ENCODE results near the gene KLF5. TPM values are rescaled to one million over a fixed set of nuclear protein-coding genes. Genes with fewer than 3 reads are reported as not detected.
"Not testable (repeated sequence)": the region's sequence is repeated elsewhere in the genome, so short reads cannot be mapped to it uniquely, and the experiment has no call there.

KLF5 gene
- total RNA-seq, 4 donors from 2014 or later = 26.4 to 109 (median 85.4) TPM

GRCh38 chr13:73090116-73090822 is 31.5 kb downstream of the KLF5 start:
- TF ChIP-seq EP300 (IDR thresholded peaks at IDR 0.05) = no peak
- no peak for TF ChIP-seq POLR2A (IDR thresholded peaks at IDR 0.05)
- TF ChIP-seq, protein P1, sequence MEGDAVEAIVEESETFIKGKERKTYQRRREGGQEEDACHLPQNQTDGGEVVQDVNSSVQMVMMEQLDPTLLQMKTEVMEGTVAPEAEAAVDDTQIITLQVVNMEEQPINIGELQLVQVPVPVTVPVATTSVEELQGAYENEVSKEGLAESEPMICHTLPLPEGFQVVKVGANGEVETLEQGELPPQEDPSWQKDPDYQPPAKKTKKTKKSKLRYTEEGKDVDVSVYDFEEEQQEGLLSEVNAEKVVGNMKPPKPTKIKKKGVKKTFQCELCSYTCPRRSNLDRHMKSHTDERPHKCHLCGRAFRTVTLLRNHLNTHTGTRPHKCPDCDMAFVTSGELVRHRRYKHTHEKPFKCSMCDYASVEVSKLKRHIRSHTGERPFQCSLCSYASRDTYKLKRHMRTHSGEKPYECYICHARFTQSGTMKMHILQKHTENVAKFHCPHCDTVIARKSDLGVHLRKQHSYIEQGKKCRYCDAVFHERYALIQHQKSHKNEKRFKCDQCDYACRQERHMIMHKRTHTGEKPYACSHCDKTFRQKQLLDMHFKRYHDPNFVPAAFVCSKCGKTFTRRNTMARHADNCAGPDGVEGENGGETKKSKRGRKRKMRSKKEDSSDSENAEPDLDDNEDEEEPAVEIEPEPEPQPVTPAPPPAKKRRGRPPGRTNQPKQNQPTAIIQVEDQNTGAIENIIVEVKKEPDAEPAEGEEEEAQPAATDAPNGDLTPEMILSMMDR (IDR thresholded peaks at IDR 0.05) = no peak
- H3K4me3 ChIP-seq = no peak overlapping the region
- DNase-seq (ENCODE audit: low spot score in 2 of 2) = no peak
- peaks cover 0 to 17% (median 0%) of the 10 kb centered on the region in 4 donors for H3K9me3 ChIP-seq
- WGBS, 2 donors = 73 to 75% methylated on average over 8 of the region's 8 CpGs
- no peaks in the 10 kb centered on the region for H3K36me3 ChIP-seq
- H3K4me1 ChIP-seq = no peaks in the 10 kb centered on the region
- H3K27ac ChIP-seq = no peak overlapping the region
- no peaks in the 10 kb centered on the region for H3K27me3 ChIP-seq

- WGBS, 2 donors = 33 to 45% methylated on average over 1 of the region's 1 CpG
- Histone ChIP-seq H3K9me3 (peaks cover 0 to 17% (median 0%) of the 10 kb centered on the region in 4 donors), H3K4me3 (no peak overlapping the region), H3K27me3 (no peaks in the 10 kb centered on the region), H3K4me1 (no peaks in the 10 kb centered on the region), H3K27ac (no peak overlapping the region), H3K36me3 (no peaks in the 10 kb centered on the region)
- TF ChIP-seq POLR2A (IDR thresholded peaks at IDR 0.05) = no peak
- TF ChIP-seq EP300 (IDR thresholded peaks at IDR 0.05) = no peak
- TF ChIP-seq, protein P1 (IDR thresholded peaks at IDR 0.05) = no peak
- DNase-seq (ENCODE audit: low spot score in 2 of 2) = no peak
Measured at GRCh38 chr13:73090823-73091187, 32.0 kb downstream of the KLF5 start.

GRCh38 chr13:73092829-73093228 is 34.0 kb downstream of the KLF5 start:
- H3K27ac ChIP-seq = no peak overlapping the region
- H3K27me3 ChIP-seq = no peaks in the 10 kb centered on the region
- H3K36me3 ChIP-seq = no peaks in the 10 kb centered on the region
- TF ChIP-seq, protein P1 (IDR thresholded peaks at IDR 0.05) = no peak
- TF ChIP-seq POLR2A (IDR thresholded peaks at IDR 0.05) = no peak
- no peak for TF ChIP-seq EP300 (IDR thresholded peaks at IDR 0.05)
- H3K9me3 ChIP-seq = peaks cover 0 to 17% (median 0%) of the 10 kb centered on the region in 4 donors
- no peaks in the 10 kb centered on the region for H3K4me1 ChIP-seq
- DNase-seq (ENCODE audit: low spot score in 2 of 2) = no peak
- no peak overlapping the region for H3K4me3 ChIP-seq

GRCh38 chr13:73096173-73096572 is 37.4 kb downstream of the KLF5 start:
- WGBS, 2 donors = 57 to 62% methylated on average over 2 of the region's 2 CpGs
- H3K36me3 ChIP-seq = no peaks in the 10 kb centered on the region
- no peaks in the 10 kb centered on the region for H3K4me1 ChIP-seq
- no peak overlapping the region for H3K27ac ChIP-seq
- no peaks in the 10 kb centered on the region for H3K27me3 ChIP-seq
- no peak for DNase-seq (ENCODE audit: low spot score in 2 of 2)
- peaks cover 0 to 3% (median 0%) of the 10 kb centered on the region in 4 donors for H3K9me3 ChIP-seq
- H3K4me3 ChIP-seq = no peak overlapping the region
- TF ChIP-seq POLR2A (IDR thresholded peaks at IDR 0.05) (no peak), EP300 (IDR thresholded peaks at IDR 0.05) (no peak)
- TF ChIP-seq, protein P1 (IDR thresholded peaks at IDR 0.05) = no peak

- Histone ChIP-seq H3K36me3 (no peaks in the 10 kb centered on the region), H3K27me3 (no peaks in the 10 kb centered on the region), H3K4me1 (no peaks in the 10 kb centered on the region), H3K27ac (no peak overlapping the region), H3K9me3 (peaks cover 0 to 3% (median 0%) of the 10 kb centered on the region in 4 donors), H3K4me3 (no peak overlapping the region)
- DNase-seq (ENCODE audit: low spot score in 2 of 2) = no peak
- WGBS, 2 donors = 68 to 77% methylated on average over 5 of the region's 5 CpGs
- no peak for TF ChIP-seq POLR2A (IDR thresholded peaks at IDR 0.05)
- no peak for TF ChIP-seq EP300 (IDR thresholded peaks at IDR 0.05)
- TF ChIP-seq, protein P1 (IDR thresholded peaks at IDR 0.05) = no peak
Measured at GRCh38 chr13:73096638-73097037, 37.8 kb downstream of the KLF5 start.

DNA sequence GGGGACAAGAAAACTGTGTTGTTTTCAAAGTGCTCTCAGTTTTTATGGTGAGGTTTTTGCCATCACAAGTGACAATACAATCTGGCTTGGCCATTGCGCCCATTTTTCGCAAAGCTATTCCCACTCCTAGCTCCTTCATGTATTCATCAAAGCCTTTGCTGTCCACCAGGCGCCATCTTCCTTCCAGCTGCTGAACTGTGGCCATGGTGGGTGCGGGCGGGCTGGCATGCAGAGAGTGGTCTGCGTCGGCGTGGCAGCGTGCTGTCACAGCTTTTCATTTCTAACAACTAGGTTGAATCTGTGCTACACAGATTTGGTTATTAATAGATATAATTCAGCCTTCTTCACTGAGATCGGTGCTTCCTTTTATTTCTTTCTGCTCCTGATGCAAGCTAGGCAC is 42.0 kb downstream of the KLF5 start:
- not testable (repeated sequence) for H3K36me3 ChIP-seq; DNase-seq (ENCODE audit: low spot score in 2 of 2); H3K4me3 ChIP-seq; H3K9me3 ChIP-seq; H3K4me1 ChIP-seq; H3K27me3 ChIP-seq; H3K27ac ChIP-seq
- 95 to 96% methylated on average over 10 of the region's 10 CpGs for WGBS, 2 donors

Measured in tibial nerve (tissue), 4 donors.